Lung (tissue), 12 donors: Measurements from ENCODE around the gene IFT122. TPM values are rescaled to one million over a fixed set of nuclear protein-coding genes. Genes with fewer than 3 reads are reported as not detected.
"Not testable (repeated sequence)": the region's sequence is repeated elsewhere in the genome, so short reads cannot be mapped to it uniquely, and the experiment has no call there.

Source experiments
- ATAC-seq: fragments of 200-7000 bp; cut with Tn5 transposase; one replicate; pipeline ENCODE4 v1.9.1; 2020; ENCODE audit warnings: moderate number of reproducible peaks; ENCODE audit not compliant: insufficient read depth, low FRiP score
- DNase-seq, 3 donors: peaks; one replicate each; pipeline ENCODE4 v3.0.0-alpha.2; 2013 to 2017
- H3K27ac ChIP-seq, 2 donors: one replicate each; pipeline ENCODE4 v1.5.1; 2013; ENCODE audit warnings: mild to moderate bottlenecking in 2 of 2, moderate library complexity in 2 of 2, control low read depth in 1 of 2, inconsistent platforms in 1 of 2, low read depth in 1 of 2, low read length in 1 of 2
- H3K27me3 ChIP-seq, 3 donors: one replicate each; pipeline ENCODE4 v1.5.1; 2013; ENCODE audit warnings: low read length in 2 of 3; ENCODE audit not compliant: control insufficient read depth in 3 of 3, insufficient read depth in 3 of 3
- H3K36me3 ChIP-seq, 4 donors: one replicate each; pipeline ENCODE4 v1.5.1; 2013; ENCODE audit warnings: low read length in 4 of 4, mild to moderate bottlenecking in 1 of 4, moderate library complexity in 1 of 4; ENCODE audit not compliant: control insufficient read depth in 4 of 4, insufficient read depth in 4 of 4
- H3K4me1 ChIP-seq, 5 donors: one replicate each; pipeline ENCODE4 v1.5.1; 2013; ENCODE audit warnings: low read length in 5 of 5, mild to moderate bottlenecking in 2 of 5, moderate library complexity in 1 of 5; ENCODE audit not compliant: control insufficient read depth in 5 of 5, insufficient read depth in 5 of 5
- H3K4me3 ChIP-seq: one replicate; pipeline ENCODE4 v1.5.1; 2013; ENCODE audit warnings: mild to moderate bottlenecking, control low read depth, moderate library complexity
- H3K9ac ChIP-seq, 2 donors: one replicate each; pipeline ENCODE4 v1.5.1; 2013; ENCODE audit warnings: low read length in 2 of 2, control low read depth in 1 of 2; ENCODE audit not compliant: insufficient read depth in 1 of 2
- H3K9me3 ChIP-seq, 4 donors: one replicate each; pipeline ENCODE4 v1.5.1; 2013; ENCODE audit warnings: low read length in 3 of 4, mild to moderate bottlenecking in 1 of 4, moderate library complexity in 1 of 4; ENCODE audit not compliant: control insufficient read depth in 4 of 4, insufficient read depth in 3 of 4
- CTCF ChIP-seq: IDR thresholded peaks from 2 replicates; pipeline ENCODE4 v1.5.1; 2012; ENCODE audit warnings: mild to moderate bottlenecking; ENCODE audit errors: control extremely low read depth, extremely low read depth
- WGBS, 2 donors: extraction: QIAGEN DNeasy Blood & Tissue Kit; methylation state at CpG; one replicate each; pipeline ENCODE4 v1.1.7; 2013; 5-methylcytosine and 5-hydroxymethylcytosine counted together
- polyA plus RNA-seq, 2 donors: library from polyadenylated mRNA; stranded (reverse); fragments of 200-250 nt; gene quantifications; one replicate each; pipeline ENCODE4 v1.2.1, GENCODE V29; 2013
- total RNA-seq, 2 donors: library from RNA; depleted of rRNA in 1 of 2; stranded (reverse); fragments of >200 nt in 1 of 2; gene quantifications; one replicate each; pipeline ENCODE4 v1.2.1, GENCODE V29; 2014 to 2021
- donor health status: control.
- donor health status: control.
- donor health status: Bipolar disorder and iron deficiency.
- donor health status: healthy.
- donor health status: DM: yes; HTN: yes; CAD: no.

The IFT122 gene
- total and polyA plus RNA-seq, 4 donors, result 11.0 to 65.7 (median 31.7) TPM

GRCh38 chr3:129404610-129405009, 35.4 kb upstream of the IFT122 start:
- Histone ChIP-seq H3K36me3 (no peaks in the 10 kb centered on the region), H3K9me3 (no peaks in the 10 kb centered on the region), H3K27me3 (no peaks in the 10 kb centered on the region), H3K27ac (no peak overlapping the region), H3K4me1 (peaks cover 0 to 6% (median 0%) of the 10 kb centered on the region in 5 donors), H3K9ac (no peak overlapping the region), H3K4me3 (no peak overlapping the region)
- TF ChIP-seq CTCF, result no peak
- WGBS, 2 donors, result 87 to 92% methylated on average over 5 of the region's 5 CpGs
- no peak for DNase-seq
- ATAC-seq, result no peak

DNA sequence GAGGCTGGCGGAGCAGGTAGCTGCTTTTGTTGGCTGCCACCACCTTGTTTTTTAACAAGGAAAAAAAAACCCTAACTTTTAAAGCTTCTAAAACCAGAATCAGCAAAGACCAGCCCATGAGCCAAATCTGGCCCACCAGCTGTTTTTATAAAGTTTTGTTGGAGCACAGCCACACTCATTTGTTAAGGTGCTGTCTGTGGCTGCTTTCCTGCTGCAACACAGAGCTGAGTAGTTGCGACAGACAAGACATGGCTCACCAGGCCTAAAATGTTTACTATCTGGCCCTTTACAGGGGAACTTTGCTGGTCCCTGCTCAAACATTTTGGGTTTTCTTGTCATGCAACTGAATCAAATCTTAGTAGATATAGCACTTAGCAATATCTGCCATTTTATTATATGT, 30.5 kb upstream of the IFT122 start:
- 67 to 80% methylated on average over 2 of the region's 2 CpGs for WGBS, 2 donors
- no peak for TF ChIP-seq CTCF
- Histone ChIP-seq H3K27ac (no peak overlapping the region), H3K36me3 (no peaks in the 10 kb centered on the region), H3K27me3 (no peaks in the 10 kb centered on the region), H3K9ac (no peak overlapping the region), H3K9me3 (no peaks in the 10 kb centered on the region), H3K4me1 (peaks cover 0 to 27% (median 8%) of the 10 kb centered on the region in 5 donors), H3K4me3 (no peak overlapping the region)
- ATAC-seq, result no peak
- DNase-seq, result peak; percentile 80 to 94 (median 90)

- Histone ChIP-seq H3K9me3 (no peaks in the 10 kb centered on the region), H3K27me3 (no peaks in the 10 kb centered on the region), H3K4me1 (peaks cover 0 to 27% (median 9%) of the 10 kb centered on the region in 5 donors), H3K9ac (no peak overlapping the region), H3K4me3 (no peak overlapping the region), H3K36me3 (no peaks in the 10 kb centered on the region), H3K27ac (no peak overlapping the region)
- ATAC-seq (no peak), DNase-seq (no peak)
- TF ChIP-seq CTCF, result no peak
- 91% methylated on average over 17 of the region's 17 CpGs for WGBS, 2 donors
These were observed 29.1 kb upstream of the IFT122 start for GRCh38 chr3:129410971-129411370.

- DNase-seq (peak in 1 of 3 donors; percentile 20), ATAC-seq (no peak)
- WGBS, 2 donors, result 82 to 90% methylated on average over 6 of the region's 6 CpGs
- Histone ChIP-seq H3K27ac (peak overlapping the region in 1 of 2 donors; percentile 61), H3K9me3 (no peaks in the 10 kb centered on the region), H3K4me1 (peaks cover 0 to 35% (median 13%) of the 10 kb centered on the region in 5 donors), H3K9ac (peak overlapping the region in 1 of 2 donors; percentile 1), H3K36me3 (no peaks in the 10 kb centered on the region), H3K27me3 (no peaks in the 10 kb centered on the region), H3K4me3 (no peak overlapping the region)
- no peak for TF ChIP-seq CTCF
These were observed 27.4 kb upstream of the IFT122 start for GRCh38 chr3:129412542-129413198.

DNA sequence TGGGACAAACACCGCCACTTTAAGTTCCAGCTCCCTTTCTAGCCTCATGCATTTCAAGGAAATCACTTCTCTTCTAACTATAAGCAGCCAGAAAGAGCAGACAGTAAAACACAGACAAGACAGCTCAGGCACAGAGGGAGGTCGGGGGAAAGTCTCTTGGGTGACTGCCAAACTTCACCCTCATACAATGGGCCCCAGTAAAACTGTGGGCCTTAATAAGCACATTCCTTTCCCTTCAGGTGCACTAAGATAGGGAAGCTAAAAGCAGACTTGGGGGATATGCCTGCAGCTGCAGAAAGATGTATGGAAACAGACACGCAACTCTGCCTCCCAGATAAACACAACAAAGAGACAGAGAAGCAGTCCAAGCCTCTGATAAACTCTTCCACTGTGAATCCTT, 26.8 kb upstream of the IFT122 start:
- H3K36me3 ChIP-seq, H3K4me3 ChIP-seq, ATAC-seq, H3K27me3 ChIP-seq, H3K9ac ChIP-seq, H3K9me3 ChIP-seq, DNase-seq: not testable (repeated sequence)
- peak overlapping the region in 1 of 2 donors; percentile 61 for H3K27ac ChIP-seq
- H3K4me1 ChIP-seq, result peaks cover 0 to 38% (median 14%) of the 10 kb centered on the region in 5 donors
- WGBS, 2 donors, result 62 to 78% methylated on average over 3 of the region's 3 CpGs
